NT2/D1 (cell line): ENCODE measurements around the gene PTPN23.

Experiments
- SUZ12 ChIP-seq: IDR thresholded peaks from 2 replicates; pipeline ENCODE4 v1.6.1; 2011; ENCODE audit not compliant: insufficient read length, insufficient read depth; ENCODE audit errors: extremely low read depth
- YY1 ChIP-seq: IDR thresholded peaks from 2 replicates; pipeline ENCODE4 v1.6.1; 2011; ENCODE audit not compliant: insufficient read length, insufficient read depth
- ZNF274 ChIP-seq: IDR thresholded peaks from 2 replicates; pipeline ENCODE4 v1.6.1; 2011; ENCODE audit warnings: mild to moderate bottlenecking, low read depth, low read length

GRCh38 chr3:47378869-47379268, 2.0 kb upstream of the PTPN23 start:
- TF ChIP-seq ZNF274 (no peak), YY1 (no peak), SUZ12 (no peak)
